ENCODE results near the gene PPP1R9B. TPM values are rescaled to one million over a fixed set of nuclear protein-coding genes. Genes with fewer than 3 reads are reported as not detected.

Gene PPP1R9B
- total RNA-seq, 4 donors from 2014 or later = 20.2 to 46.3 (median 37.5) TPM

GRCh38 chr17:50094243-50094752 lies 56.2 kb downstream of the PPP1R9B start:
- 0% methylated on average over 19 of the region's 21 CpGs for WGBS

GRCh38 chr17:50093807-50094206 lies 56.7 kb downstream of the PPP1R9B start:
- intact Hi-C loops (cut with DNase I) = loop anchor here (5.0 kb wide), 1 partner anchor 203 kb away; no protein-coding TSS in a partner anchor
- WGBS = 42% methylated on average over 3 of the region's 3 CpGs
- Histone ChIP-seq H3K9me3 (no peaks in the 10 kb centered on the region), H3K27me3 (no peaks in the 10 kb centered on the region), H3K36me3 (peaks cover 16 to 37% (median 34%) of the 10 kb centered on the region in 4 donors), H3K4me1 (peaks cover 26 to 44% (median 42%) of the 10 kb centered on the region in 4 donors), H3K27ac (replicated peaks in 1 of 4) (peak overlapping the region in 2 of 4 donors; percentile 88 to 92), H3K4me3 (no peak overlapping the region)
- DNase-seq (ENCODE audit: extremely low spot score) = no peak
- TF ChIP-seq EP300 (IDR thresholded peaks at IDR 0.05) (no peak), POLR2A (IDR thresholded peaks at IDR 0.05; ENCODE audit: low read depth) (no peak), CTCF (IDR thresholded peaks at IDR 0.05) (no peak), POLR2AphosphoS5 (IDR thresholded peaks at IDR 0.05) (no peak)

More at GRCh38 chr17:50094243-50094752, 56.2 kb downstream of the PPP1R9B start:
- H3K27ac ChIP-seq (replicated peaks in 1 of 4) = peak overlapping the region; percentile 88 to 93 (median 90)
- no peaks in the 10 kb centered on the region for H3K27me3 ChIP-seq
- TF ChIP-seq POLR2AphosphoS5 (IDR thresholded peaks at IDR 0.05) (peak in 1 of 2 donors; percentile 68), POLR2A (IDR thresholded peaks at IDR 0.05; ENCODE audit: low read depth) (no peak), CTCF (IDR thresholded peaks at IDR 0.05) (peak; percentile 93 to 97 (median 96)), EP300 (IDR thresholded peaks at IDR 0.05) (no peak)
- intact Hi-C loops (cut with DNase I) = loop anchor here (5.0 kb wide), 1 partner anchor 203 kb away; no protein-coding TSS in a partner anchor
- DNase-seq (ENCODE audit: extremely low spot score) = peak; percentile 98
- peaks cover 31 to 49% (median 47%) of the 10 kb centered on the region in 4 donors for H3K4me1 ChIP-seq
- peak overlapping the region; percentile 77 to 96 (median 86) for H3K4me3 ChIP-seq
- H3K9me3 ChIP-seq = no peaks in the 10 kb centered on the region
- peaks cover 19 to 37% (median 34%) of the 10 kb centered on the region in 4 donors for H3K36me3 ChIP-seq

- Histone ChIP-seq H3K4me3 (no peak overlapping the region), H3K27ac (replicated peaks in 1 of 4) (no peak overlapping the region), H3K9me3 (no peaks in the 10 kb centered on the region), H3K36me3 (peaks cover 10 to 37% (median 35%) of the 10 kb centered on the region in 4 donors), H3K4me1 (peaks cover 23 to 39% (median 37%) of the 10 kb centered on the region in 4 donors), H3K27me3 (no peaks in the 10 kb centered on the region)
- DNase-seq (ENCODE audit: extremely low spot score) = no peak
- no peak for TF ChIP-seq CTCF (IDR thresholded peaks at IDR 0.05)
- intact Hi-C loops (cut with DNase I) = loop anchor here (5.0 kb wide), 1 partner anchor 204 kb away; no protein-coding TSS in a partner anchor
- WGBS = 90% methylated on average over 3 of the region's 3 CpGs
Observed at GRCh38 chr17:50093246-50093645, 57.2 kb downstream of the PPP1R9B start.

GRCh38 chr17:50091918-50092285 lies 58.6 kb downstream of the PPP1R9B start:
- no peaks in the 10 kb centered on the region for H3K27me3 ChIP-seq
- 66% methylated on average over 2 of the region's 2 CpGs for WGBS
- no peak for DNase-seq (ENCODE audit: extremely low spot score)
- peaks cover 3 to 31% (median 28%) of the 10 kb centered on the region in 4 donors for H3K36me3 ChIP-seq
- H3K9me3 ChIP-seq = no peaks in the 10 kb centered on the region
- H3K4me1 ChIP-seq = peaks cover 16 to 30% (median 24%) of the 10 kb centered on the region in 4 donors
- TF ChIP-seq CTCF (IDR thresholded peaks at IDR 0.05) = no peak
- TF ChIP-seq POLR2AphosphoS5 (IDR thresholded peaks at IDR 0.05) = no peak
- no peak for TF ChIP-seq EP300 (IDR thresholded peaks at IDR 0.05)
- TF ChIP-seq POLR2A (IDR thresholded peaks at IDR 0.05; ENCODE audit: low read depth) = no peak
- intact Hi-C loops (cut with DNase I) = loop anchor here (5.0 kb wide), 1 partner anchor 205 kb away; no protein-coding TSS in a partner anchor
- H3K27ac ChIP-seq (replicated peaks in 1 of 4) = no peak overlapping the region
- H3K4me3 ChIP-seq = no peak overlapping the region

Measured in esophagus muscularis mucosa (tissue), 4 donors.